Activated CD8-positive, alpha-beta memory T cell treated with anti-CD3 and anti-CD28 coated beads for 24 hours (primary cell): Measurements from ENCODE around the gene SERAC1.

ENCODE experiments used
- DNase-seq: peaks from one replicate; pipeline ENCODE4 v3.0.0-alpha.2; 2020

The SERAC1 gene

DNA sequence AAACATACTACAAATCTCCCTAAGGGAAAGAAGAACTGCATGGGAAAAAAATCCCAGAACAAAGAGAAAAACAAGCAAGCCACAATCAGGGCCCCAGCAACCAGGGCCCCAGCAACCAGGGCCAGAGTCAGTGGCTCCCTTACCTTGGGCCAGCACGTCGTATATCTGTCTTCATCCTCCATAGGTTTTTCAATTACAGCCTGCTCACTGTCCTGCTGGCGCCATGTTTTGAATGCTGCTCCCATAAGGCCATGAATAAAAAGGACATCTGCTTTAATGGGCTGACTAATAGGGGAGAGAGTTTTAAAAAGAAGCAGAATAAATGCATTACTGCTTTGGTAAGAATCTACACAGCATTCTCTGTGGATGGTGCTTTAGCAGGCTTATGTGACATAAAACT lies 49.2 kb downstream of the SERAC1 start:
- DNase-seq = no peak

DNA sequence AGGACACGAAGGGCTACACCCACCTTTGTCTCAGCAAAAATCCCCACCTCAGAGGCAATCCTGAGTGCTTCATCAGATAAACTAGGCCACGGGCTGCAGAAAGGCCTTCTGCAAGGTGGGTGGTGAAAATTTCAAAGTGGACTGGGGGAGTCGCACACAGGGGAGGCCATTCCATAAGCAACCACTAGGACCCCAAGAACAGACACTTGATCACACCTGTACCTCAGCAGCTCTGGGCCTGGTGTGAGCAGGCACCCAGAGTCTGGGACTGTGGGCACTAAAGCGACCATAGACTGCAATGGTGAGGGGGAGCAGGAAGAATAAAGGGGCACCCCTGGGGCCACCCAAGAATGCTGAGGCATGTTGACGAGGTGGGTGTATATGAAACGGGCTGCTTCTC lies 52.6 kb downstream of the SERAC1 start:
- DNase-seq = no peak

DNA sequence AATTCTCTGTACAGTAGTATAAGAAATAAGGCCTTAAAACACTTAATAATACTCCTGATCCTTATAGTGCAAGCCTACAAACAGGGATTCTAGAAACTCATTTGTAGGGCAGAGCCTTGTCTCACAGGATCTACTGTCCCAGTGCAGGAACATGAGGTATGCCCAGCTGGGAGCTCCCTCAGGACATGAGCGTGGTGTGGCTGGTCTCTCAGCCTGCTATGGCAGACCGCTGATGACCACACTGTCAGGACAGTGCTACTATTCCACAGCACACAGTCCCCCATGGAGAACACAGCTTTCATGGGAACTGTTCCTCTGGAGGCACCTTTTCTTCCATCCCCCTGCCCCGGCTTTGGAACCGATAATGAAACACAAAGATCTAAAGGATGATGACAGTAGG lies 53.0 kb downstream of the SERAC1 start:
- DNase-seq = no peak

DNA sequence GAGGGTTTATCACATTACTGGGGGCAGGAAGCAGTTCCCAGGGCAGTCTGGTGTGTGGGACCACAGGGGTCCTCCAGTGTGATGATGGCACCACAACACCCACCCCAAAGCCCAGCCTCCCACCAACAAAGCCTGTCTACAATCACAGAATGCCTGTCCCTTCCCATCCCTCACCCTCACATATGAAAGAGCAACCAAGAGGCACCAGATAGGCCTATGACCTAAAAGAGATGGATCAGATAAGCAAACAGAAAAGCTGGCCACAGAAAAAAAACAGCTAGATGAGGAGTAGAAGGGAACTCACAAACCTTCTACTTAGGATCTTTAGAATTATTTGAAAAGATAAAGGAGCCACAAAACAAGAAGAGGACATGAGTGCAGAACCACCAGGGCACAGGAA lies 54.3 kb downstream of the SERAC1 start:
- no peak for DNase-seq

DNA sequence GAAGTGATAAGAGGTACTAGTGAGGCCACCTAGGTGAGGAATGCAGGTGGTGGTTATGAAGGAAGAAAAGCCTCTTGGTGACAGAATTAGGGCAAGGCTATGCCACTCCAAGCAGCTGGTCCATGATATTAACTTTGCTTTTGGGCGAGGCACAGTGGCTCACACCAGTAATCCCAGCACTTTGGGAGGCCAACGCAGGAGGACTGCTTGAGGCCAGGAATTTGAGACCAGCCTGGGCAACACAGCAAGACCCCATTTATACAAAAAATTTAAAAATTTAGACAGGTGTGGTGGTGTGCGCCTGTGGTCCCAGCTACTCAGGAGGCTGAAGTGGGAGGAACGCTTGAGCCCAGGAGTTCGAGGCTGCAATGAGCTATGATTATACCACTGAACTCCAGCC lies 56.1 kb downstream of the SERAC1 start:
- no peak for DNase-seq

DNA sequence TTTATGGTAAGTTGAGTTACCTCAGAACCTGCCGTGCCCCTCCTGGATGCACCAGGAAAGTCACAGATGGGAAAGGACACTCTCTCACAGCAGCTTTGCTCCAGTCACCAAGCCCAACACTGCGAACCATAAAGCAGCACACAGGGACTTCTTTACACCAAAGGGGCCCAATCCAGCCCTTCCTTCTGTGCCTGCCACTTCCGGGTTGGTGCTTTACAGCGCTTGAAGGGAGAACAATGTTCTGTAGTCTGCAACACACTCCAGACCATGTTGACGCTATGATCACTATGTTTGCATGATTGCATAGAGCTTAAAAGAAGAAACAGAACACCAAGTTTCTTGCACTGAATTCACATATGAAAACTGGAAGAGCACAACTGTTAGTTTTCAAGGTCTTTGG lies 57.1 kb downstream of the SERAC1 start:
- DNase-seq = no peak

DNA sequence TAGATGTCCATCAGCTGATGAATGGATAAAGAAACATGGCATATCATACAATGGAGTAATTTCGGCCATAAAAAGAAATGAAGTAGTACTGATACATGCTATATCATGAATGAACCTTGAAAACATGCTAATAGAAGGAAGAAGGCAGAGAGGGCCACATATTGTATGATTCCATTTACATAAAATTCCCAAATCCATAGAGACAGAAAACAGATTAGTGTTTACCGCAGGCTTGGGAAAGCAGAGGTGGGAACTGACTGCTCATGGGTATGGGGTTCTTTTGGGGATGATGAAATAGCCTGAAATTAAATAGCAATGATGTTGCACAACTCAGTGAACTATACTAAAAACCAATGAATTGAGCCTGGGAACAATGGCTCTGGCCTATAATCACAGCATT lies 58.3 kb downstream of the SERAC1 start:
- no peak for DNase-seq

DNA sequence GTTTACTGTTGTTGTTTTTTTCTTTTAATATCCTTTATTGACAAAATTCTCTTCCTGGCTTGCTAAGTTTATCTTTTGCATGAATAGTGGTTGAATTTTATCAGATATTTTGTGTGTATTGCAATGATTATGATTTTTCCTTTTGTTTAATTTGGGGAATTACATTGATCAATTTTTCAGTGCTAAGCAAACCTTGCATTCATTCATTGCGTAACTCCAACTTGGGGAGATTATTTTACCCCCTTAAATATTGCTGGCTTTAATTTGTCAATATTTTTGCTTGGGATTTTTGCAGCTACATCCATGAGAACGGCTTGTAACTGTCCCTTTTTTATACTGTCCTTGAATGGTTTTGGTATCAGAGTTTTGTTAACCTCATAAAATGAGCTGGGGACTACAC lies 63.4 kb downstream of the SERAC1 start:
- DNase-seq = no peak

DNA sequence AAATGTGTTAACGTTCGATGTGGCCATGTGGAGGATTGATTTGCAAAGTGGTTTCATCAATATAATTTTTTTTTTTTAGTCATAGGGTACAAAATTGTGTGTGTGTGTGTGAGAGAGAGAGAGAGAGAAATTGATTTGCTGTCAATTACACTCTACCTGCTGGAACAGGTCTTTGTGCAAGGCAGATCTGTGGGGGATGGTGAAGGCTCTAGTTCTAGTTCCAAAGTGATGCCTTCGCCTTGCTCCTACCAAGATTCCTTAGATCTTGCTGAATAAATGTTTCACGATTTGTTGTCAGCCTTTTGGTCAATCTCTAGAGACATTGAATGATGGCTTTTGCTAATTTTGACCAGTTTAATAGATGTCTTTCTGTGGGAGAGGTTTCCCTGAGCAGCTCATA lies 64.8 kb downstream of the SERAC1 start:
- no peak for DNase-seq

DNA sequence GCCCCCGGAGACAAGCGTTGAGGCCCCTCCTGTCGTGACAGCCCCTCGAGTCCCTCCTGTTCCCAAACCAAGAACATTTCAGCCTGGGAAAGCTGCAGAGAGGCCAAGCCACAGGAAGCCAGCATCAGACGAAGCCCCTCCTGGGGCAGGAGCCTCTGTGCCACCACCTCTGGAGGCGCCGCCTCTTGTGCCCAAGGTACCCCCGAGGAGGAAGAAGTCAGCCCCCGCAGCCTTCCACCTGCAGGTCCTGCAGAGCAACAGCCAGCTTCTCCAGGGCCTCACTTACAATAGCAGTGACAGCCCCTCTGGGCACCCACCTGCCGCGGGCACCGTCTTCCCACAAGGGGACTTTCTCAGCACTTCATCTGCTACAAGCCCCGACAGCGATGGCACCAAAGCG lies 72.4 kb downstream of the SERAC1 start:
- DNase-seq = no peak

DNA sequence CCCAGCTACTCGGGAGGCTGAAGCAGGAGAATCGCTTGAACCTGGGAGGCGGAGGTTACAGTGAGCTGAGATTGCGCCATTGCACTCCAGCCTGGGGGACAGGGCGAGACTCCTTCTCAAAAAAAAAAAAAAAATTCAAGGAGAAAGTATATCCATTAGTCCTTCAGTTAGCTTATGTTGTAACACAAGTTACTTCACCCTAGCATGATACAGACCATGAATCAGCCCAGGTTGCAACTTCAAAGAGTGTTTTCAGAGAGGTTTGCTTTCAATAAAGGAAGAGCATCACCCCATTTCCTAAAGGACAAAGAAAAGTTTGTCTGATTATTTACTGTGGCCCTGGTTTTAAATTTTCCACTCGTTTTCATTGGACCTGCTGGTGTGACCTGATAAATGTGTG lies 73.0 kb downstream of the SERAC1 start:
- no peak for DNase-seq

DNA sequence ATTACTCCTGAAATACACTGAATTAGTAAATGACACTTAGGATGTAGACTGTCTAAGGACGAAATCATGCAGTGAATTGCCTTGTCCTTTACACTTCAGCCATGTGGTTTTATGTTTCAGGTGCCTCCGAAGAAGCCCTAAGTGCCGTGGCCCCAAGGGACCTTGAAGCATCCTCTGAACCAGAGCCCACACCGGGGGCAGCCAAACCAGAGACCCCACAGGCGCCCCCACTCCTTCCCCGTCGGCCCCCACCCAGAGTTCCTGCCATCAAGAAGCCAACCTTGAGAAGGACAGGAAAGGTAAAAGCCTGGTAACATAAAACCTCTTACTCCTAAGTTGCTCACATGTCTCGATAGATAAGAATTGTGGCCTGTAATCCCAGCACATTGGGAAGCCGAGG lies 75.3 kb downstream of the SERAC1 start:
- no peak for DNase-seq

DNA sequence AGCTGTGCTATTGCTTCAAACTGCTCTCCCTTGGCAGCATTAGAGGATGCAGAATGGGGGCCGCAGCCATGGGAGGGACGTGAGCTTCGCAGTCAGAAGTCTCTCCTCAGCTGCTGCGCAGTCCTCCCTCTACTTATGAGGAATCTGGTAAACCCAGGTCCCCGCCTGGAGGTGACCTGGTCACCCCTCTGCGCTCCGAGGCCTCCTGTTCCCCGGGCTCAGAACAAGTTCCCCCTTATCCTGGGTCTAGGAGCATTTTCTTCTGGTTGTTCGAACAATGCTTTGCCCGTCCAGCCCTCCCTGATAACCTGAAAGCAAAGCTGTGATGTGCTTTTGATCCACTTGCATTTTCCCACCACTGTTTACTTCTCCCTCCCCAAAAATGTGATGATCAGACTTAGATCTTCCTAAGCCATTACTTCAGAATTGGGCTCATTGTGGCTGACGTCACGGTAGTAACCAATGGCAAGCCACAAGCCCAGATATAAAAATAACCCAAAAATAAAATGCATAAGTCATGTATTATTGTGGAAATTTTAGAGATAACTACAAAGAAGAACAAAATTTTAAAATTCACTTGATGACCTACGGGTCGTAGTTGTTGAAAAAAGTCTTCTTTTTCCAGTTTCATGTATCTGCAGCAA lies 80.7 kb downstream of the SERAC1 start:
- no peak for DNase-seq

DNA sequence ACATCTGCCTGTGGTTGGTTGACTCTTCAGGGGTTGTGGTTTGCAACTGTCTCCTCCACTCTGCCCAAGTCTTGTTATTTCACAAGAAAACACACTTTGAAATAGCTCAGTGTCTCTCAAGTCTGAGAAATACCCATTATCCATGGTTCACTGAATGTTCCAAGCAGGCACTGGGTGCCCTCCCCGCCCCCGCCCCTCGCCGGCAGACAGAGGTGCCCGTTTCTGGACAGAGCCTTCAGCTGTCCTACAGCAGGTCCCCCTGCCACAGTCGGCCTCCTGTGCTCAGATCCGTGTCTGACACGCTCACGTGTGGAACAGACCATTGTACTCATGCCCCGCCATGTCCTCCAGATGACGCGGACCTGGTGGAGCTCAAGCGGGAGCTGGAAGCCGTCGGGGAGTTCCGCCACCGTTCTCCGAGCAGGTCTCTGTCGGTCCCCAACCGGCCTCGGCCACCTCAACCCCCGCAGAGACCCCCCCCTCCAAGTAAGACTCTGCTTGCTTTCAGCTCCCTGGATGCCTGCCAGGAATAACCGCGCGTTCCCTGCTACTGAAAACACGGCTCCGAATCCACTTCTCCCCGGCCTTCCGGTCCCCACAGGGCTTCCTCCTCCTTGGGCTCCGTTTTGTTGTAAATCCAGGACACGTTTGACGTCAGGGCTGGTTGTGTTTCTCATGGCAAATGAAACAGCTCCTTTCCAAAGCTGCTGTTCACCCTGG lies 81.4 kb downstream of the SERAC1 start:
- DNase-seq = no peak

DNA sequence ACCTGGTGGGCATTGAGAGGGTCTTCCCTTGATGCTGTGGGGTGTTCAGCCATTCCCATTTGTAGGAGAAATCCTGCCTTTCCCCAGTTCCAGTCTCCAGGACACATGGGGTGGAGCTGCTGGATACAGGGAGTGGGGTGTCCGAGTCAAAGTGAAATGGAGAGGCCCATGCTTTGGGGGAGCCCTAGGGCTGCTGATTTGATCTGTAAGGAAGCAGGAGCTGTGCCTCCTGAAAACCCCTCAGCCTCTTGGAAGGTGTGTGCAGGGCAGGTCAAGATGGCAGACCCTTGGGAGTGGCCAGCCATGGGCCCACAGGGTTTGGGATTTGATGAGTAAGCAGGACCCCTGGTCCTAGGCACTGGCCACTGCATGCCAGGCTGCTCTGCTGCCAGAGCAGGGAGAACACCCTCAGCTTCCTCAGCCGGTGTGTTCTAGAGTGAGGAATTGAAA lies 82.0 kb downstream of the SERAC1 start:
- DNase-seq = no peak

DNA sequence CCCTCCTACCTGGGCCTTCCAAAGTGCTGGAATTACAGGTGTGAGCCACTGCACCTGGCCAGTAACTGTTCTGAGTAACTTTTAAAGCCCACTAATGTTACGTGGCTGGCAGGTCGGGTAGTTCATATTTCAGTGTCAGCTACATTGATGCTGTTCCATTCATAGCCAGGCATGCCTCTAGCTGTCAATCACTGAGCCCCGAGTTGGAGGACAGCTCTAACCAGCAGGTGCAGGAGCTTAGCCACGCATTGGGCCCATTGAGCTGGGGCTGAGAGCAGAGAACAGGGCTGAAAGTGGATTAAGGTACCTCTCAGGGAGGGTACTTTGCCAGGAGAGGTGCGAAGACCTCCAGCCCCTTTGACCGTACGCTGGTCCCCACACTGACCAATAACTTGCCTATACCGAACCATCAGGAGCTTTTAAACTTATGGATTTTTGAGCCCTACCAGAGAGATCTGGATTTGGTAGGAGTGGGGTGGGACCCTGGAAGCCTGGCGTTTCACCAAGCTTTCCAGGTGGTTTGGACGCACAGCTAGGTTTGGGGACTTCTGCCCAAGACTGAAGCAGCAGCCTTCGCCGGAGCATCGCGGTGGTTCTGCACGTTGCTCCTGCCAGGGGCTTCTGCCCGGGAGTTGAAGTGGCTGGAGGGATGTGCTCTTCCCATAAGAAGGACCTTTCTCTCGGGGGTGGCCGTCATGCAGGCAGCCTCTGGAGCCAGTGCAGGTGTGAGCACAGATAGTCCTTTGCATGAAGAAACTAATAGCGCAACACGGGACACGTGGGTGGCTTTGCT lies 82.6 kb downstream of the SERAC1 start:
- no peak for DNase-seq

DNA sequence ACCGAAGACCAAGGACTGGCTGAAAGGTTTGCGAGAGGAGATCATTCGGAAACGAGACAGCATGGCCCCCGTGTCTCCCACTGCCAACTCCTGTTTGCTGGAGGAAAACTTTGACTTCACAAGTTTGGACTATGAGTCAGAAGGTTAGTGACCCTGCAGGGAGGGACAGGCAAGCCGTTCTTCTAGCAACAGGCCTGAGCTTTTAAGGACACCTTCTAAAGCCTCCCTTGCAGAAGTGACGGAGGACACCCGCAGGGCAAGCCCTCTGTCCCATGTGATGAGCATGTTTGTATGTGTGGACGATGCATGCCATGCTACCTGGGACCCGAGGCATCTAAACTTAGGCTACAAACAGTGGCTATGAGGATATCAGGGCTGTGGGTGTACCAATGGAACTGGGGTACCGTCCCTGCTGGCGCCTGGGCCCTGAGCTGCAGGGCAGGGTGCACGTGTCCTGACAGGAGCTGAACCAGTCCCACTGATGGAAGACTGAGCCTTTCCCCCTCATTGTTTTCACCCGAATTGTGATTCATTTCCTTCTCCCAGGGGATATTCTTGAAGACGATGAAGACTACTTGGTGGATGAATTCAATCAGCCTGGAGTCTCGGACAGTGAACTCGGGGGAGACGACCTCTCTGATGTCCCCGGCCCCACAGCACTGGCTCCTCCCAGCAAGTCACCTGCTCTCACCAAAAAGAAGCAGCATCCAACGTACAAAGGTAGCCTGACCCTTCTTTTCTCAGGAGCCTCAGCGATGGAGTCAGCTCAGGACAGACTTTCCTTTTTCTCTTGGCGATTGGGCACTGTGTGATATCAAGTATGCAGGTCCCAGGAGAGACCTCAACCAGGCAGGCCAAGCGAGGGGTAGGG lies 84.4 kb downstream of the SERAC1 start:
- no peak for DNase-seq

DNA sequence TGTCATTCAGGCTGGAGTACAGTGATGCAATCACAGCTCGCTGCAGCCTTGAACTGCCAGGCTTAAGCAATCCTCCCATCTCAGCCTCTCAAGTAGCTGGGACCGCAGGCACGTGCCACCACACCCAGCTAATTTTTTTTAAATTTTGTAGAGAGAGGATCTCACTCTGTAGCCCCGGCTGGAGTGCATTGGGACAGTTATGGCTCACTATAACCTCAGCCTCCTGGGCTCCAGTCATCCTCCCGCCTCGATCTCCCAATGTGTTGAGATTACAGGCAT lies 86.5 kb downstream of the SERAC1 start:
- DNase-seq = no peak

DNA sequence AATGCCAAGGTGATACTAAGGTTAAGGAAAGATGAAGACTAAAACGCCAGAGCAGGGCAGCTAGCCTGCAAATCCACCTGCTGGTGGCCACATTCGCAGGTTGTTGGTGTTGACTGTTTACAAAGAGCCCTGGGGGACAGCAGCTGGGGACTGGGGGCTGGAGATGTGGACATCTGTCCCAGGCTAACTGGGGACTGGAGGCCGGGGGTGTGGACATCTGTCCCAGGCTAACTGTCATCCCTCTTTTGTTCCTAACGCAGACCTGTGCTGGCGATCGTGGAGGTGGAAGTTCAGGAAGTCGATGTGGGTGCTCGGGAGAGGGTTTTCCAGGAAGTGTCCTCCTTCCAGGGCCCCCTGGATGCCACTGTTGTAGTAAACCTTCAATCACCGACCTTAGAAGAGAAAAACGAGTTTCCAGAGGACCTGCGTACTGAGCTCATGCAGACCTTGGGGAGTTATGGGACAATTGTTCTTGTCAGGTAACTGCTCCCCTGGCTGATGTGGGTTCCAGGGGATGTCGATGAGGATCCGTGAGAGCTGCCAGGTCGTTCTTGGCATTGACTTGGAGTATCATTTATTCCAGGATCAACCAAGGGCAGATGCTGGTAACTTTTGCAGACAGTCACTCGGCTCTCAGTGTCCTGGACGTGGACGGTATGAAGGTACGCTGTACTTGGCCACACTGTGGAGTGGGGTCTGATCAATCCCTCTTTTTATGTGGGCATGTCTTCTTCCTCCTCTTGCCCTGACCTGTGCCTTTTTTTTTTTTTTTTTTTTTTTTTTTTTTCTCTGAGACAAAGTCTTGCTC lies 87.0 kb downstream of the SERAC1 start:
- no peak for DNase-seq

DNA sequence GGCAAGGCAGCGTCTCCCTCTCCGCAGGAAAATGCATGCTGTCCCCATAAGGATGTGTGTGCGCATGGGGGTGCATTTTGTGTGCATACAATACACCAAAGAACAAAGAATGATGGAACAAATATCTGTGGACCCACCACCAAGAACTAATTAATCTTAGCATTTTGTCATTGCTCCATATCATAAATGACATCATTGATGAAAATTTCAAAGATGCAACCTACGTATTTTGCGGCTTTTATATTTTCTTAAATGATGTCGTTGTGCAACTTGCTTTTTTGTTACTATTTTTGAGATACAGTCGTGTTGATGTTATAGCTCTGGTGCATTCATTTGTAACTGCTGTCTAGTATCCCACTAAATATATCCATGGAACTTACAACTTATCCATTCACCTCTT lies 89.7 kb downstream of the SERAC1 start:
- no peak for DNase-seq

DNA sequence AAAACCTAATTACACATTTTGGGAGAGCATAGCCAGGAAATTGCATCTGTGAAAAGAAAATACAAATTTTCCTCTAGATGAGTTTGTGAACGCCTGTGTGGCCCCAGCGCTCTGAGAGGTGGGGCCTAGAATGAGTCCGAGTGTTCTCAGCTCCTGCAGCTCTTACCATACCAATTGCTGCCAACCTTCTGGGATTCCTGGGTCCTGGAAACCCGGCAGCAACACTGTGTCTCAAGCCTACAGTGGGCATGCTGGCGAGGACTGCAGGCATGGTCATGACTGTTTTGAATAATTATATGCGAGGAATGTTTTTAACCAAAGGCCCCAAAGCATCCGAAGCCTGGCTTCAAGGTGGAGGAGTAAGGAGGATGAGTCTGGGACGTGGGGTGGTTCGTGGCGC lies 90.4 kb downstream of the SERAC1 start:
- no peak for DNase-seq

DNA sequence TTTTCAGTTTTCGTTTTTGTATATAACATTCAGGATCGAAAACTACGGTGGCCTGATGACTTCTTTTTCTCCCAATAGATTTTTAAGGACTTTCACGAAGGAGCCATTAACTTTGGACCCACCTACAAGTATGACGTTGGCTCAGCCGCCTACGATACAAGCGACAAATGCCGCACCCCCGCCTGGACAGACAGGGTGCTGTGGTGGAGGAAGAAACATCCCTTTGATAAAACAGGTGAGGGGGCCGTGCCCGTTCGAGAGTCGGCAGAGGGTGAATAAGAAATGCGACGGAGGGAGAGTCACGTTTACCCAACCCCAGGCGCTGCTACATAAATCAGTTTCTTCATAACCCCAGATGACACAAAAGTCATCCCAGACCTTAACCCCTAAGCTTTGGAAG lies 91.5 kb downstream of the SERAC1 start:
- no peak for DNase-seq

DNA sequence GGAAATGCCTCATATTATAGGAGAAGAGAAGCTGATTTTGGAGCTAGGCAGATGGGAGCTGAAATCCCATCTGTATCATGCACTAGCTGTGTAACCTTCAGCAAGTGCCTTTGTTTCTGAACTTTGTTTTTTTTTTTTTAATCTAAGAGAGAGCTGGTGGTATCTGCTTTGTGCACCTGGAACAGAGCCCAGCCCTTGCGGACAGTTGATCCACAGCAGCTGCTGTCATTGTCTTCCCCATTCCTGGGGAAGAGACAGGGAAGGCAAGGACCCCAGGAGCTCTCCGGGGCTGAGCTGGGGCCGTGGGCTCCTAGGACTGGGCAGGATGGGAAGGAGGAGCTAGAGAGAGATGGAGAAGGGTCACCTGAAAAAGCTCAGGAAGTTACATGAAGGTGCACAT lies 94.3 kb downstream of the SERAC1 start:
- DNase-seq = no peak
